ENCODE results near the gene SLFNL1.

- no peak for TF ChIP-seq POLR2A (IDR thresholded peaks at IDR 0.05; ENCODE audit: low read length)
- TF ChIP-seq GATA1 (IDR thresholded peaks at IDR 0.05; ENCODE audit: low read depth, low read length), result no peak
Observed at GRCh38 chr1:41033272-41033671, 11.7 kb upstream of the SLFNL1 start.

Measured in erythroblast (primary cell).